ENCODE results near the gene DPY19L3.

DNA sequence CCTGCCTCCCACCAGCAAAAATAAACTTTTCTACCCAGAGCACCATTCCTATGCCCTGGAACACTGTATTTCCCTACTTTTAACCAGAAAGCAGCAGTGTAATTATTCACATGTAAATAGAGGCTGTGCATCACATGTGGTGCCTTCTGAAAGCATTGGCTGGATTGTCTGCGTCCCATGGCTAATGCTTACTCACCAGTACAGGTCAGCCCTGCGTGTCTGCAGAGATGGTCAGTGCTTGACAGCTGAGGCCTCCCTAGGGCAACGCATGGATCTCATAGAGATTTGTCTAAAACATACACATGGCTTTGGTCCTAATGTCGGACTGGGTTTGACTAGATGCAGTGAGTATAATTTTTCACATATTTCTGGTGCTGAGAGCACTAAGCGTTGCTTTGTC, 64.2 kb downstream of the DPY19L3 start:
- TF ChIP-seq, protein P1, sequence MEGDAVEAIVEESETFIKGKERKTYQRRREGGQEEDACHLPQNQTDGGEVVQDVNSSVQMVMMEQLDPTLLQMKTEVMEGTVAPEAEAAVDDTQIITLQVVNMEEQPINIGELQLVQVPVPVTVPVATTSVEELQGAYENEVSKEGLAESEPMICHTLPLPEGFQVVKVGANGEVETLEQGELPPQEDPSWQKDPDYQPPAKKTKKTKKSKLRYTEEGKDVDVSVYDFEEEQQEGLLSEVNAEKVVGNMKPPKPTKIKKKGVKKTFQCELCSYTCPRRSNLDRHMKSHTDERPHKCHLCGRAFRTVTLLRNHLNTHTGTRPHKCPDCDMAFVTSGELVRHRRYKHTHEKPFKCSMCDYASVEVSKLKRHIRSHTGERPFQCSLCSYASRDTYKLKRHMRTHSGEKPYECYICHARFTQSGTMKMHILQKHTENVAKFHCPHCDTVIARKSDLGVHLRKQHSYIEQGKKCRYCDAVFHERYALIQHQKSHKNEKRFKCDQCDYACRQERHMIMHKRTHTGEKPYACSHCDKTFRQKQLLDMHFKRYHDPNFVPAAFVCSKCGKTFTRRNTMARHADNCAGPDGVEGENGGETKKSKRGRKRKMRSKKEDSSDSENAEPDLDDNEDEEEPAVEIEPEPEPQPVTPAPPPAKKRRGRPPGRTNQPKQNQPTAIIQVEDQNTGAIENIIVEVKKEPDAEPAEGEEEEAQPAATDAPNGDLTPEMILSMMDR (IDR thresholded peaks at IDR 0.05) = no peak
- TF ChIP-seq POLR2A (IDR thresholded peaks at IDR 0.05) = no peak

Measured in testis (tissue), 2 donors.